ENCODE results near the gene GJB1.

GRCh38 chrX:71173440-71173839, 49.6 kb upstream of the GJB1 start:
- TF ChIP-seq POLR2AphosphoS5 (IDR thresholded peaks at IDR 0.05) (no peak), CTCF (IDR thresholded peaks at IDR 0.05) (no peak), POLR2A (IDR thresholded peaks at IDR 0.05) (no peak)

Data from breast epithelium (tissue), 3 donors.